ENCODE data around the gene CNTD1. TPM values are rescaled to one million over a fixed set of nuclear protein-coding genes. Genes with fewer than 3 reads are reported as not detected.

CNTD1 gene
- total RNA-seq: under 1 TPM in 1 of 2 experiments, not detected in 1; 0.20 TPM

GRCh38 chr17:42798383-42799380 is at the start of gene CNTD1, which contains the start of gene COA3:
Gene CNTD1, plus strand, starts transcription at chr17:42798861. Its CDS starts 207 bp downstream, at chr17:42799068.
Gene COA3, minus strand, starts transcription at chr17:42798704. Its CDS starts 23 bp downstream, at chr17:42798681.

GRCh38 chr17:42760652-42761581 is 37.7 kb upstream of the CNTD1 start, which contains the start of gene RAMP2:
Gene RAMP2, plus strand, starts transcription at chr17:42761227. Its CDS starts 35 bp downstream, at chr17:42761262.

GRCh38 chr17:42773290-42774035 is 25.2 kb upstream of the CNTD1 start, which contains the start of gene VPS25:
Gene VPS25, plus strand, starts transcription at chr17:42773449. Its CDS starts 27 bp downstream, at chr17:42773476.

GRCh38 chr17:42779936-42780850 is 18.5 kb upstream of the CNTD1 start, which contains the start of gene WNK4:
Gene WNK4, plus strand, starts transcription at chr17:42780610. Its CDS starts 89 bp downstream, at chr17:42780699.

GRCh38 chr17:42832934-42833766 is 34.5 kb downstream of the CNTD1 start, which contains the start of gene PSME3:
Gene PSME3, plus strand, starts transcription at chr17:42833397. Its CDS starts 235 bp downstream, at chr17:42833632.

GRCh38 chr17:42844271-42844670 is 45.6 kb downstream of the CNTD1 start, which contains the start of gene AOC2:
Gene AOC2, plus strand, starts transcription at chr17:42844580. Its CDS starts 47 bp downstream, at chr17:42844627.

GRCh38 chr17:42850954-42851353 is 52.3 kb downstream of the CNTD1 start, which contains the start of gene AOC3:
Gene AOC3, plus strand, starts transcription at chr17:42851199. Its CDS starts 145 bp downstream, at chr17:42851344.

Small RNAs within 50 kb of the gene (microRNA-seq; reads per million reads assigned to microRNA genes)
- gene MIR6781 (ENCODE audit: borderline microRNAs expressed, borderline replicate concordance): 0.63 reads per million

Other genes with a start within 250 kb of the CNTD1 start
- gene HSD17B1, start 245.9 kb upstream of the CNTD1 start, total RNA-seq: under 1 TPM; 0.51 to 0.73 TPM
- gene COASY, start 236.7 kb upstream of the CNTD1 start, total RNA-seq: 10 to 100 TPM; 69.8 to 70.7 TPM
- gene MLX, start 231.8 kb upstream of the CNTD1 start, total RNA-seq: 10 to 100 TPM; 54.4 to 61.3 TPM
- 10 to 100 TPM; 13.6 to 14.1 TPM for gene PSMC3IP, start 221.1 kb upstream of the CNTD1 start, total RNA-seq
- 10 to 100 TPM; 73.0 to 73.6 TPM for gene RETREG3, start 189.5 kb upstream of the CNTD1 start, total RNA-seq
- 10 to 100 TPM; 37.6 to 39.0 TPM for gene TUBG1, start 189.2 kb upstream of the CNTD1 start, total RNA-seq
- 1 to 10 TPM; 8.5 to 8.8 TPM for gene TUBG2, start 139.6 kb upstream of the CNTD1 start, total RNA-seq
- 1 to 10 TPM; 1.6 TPM for gene PLEKHH3, start 121.9 kb upstream of the CNTD1 start, total RNA-seq
- under 1 TPM; 0.35 to 0.39 TPM for gene CCR10, start 117.0 kb upstream of the CNTD1 start, total RNA-seq
- 1 to 10 TPM; 1.5 TPM for gene CNTNAP1, start 116.3 kb upstream of the CNTD1 start, total RNA-seq
- 10 to 100 TPM; 56.2 to 66.4 TPM for gene EZH1, start 53.8 kb upstream of the CNTD1 start, total RNA-seq
- gene RAMP2, start 37.6 kb upstream of the CNTD1 start, total RNA-seq: not detected
- gene VPS25, start 25.4 kb upstream of the CNTD1 start, total RNA-seq: 10 to 100 TPM; 43.7 to 48.8 TPM
- gene WNK4, start 18.3 kb upstream of the CNTD1 start, total RNA-seq: under 1 TPM; 0.08 to 0.26 TPM
- 10 to 100 TPM; 37.4 to 40.4 TPM for gene COA3, start 157 bp upstream of the CNTD1 start, total RNA-seq
- gene BECN1, start 25.4 kb downstream of the CNTD1 start, total RNA-seq: 10 to 100 TPM; 83.5 to 93.9 TPM
- 10 to 100 TPM; 94.2 to 94.6 TPM for gene PSME3, start 34.5 kb downstream of the CNTD1 start, total RNA-seq
- 1 to 10 TPM; 1.1 to 1.2 TPM for gene AOC2, start 45.7 kb downstream of the CNTD1 start, total RNA-seq
- gene AOC3, start 52.3 kb downstream of the CNTD1 start, total RNA-seq: under 1 TPM; 0.12 to 0.45 TPM
- gene G6PC1, start 101.9 kb downstream of the CNTD1 start, total RNA-seq: not detected
- 10 to 100 TPM; 32.5 to 37.3 TPM for gene AARSD1, start 165.6 kb downstream of the CNTD1 start, total RNA-seq
- under 1 TPM; 0.26 to 0.38 TPM for gene PTGES3L, start 181.2 kb downstream of the CNTD1 start, total RNA-seq
- gene RUNDC1, start 181.7 kb downstream of the CNTD1 start, total RNA-seq: 10 to 100 TPM; 15.6 to 15.7 TPM
- gene RPL27, start 199.6 kb downstream of the CNTD1 start, total RNA-seq: 1,000 to 10,000 TPM; 1,393 to 1,409 TPM
- 10 to 100 TPM; 61.5 to 67.3 TPM for gene IFI35, start 207.9 kb downstream of the CNTD1 start, total RNA-seq
- 10 to 100 TPM; 18.0 to 19.8 TPM for gene VAT1, start 223.5 kb downstream of the CNTD1 start, total RNA-seq
- gene RND2, start 226.4 kb downstream of the CNTD1 start, total RNA-seq: not detected